Endothelial cell of umbilical vein (primary cell): ENCODE results near the gene DHFR. TPM values are rescaled to one million over a fixed set of nuclear protein-coding genes. Genes with fewer than 3 reads are reported as not detected.

Source experiments
- BruUV-seq: library from RNA; stranded (reverse); fragments of 400-500 nt; replicated peaks from 2 replicates; lab custom pipeline; 2021; lab: Mats Ljungman, UMichigan
- CTCF ChIA-PET: fragments of 300-600, 350-600 bp; sonication (Branson Sonifier 250); formaldehyde crosslinking; loops from one replicate; lab custom pipeline; 2021; ENCODE audit warnings: antibody characterized with exemption, inconsistent platforms; lab: Charles Lee
- POLR2A ChIA-PET: fragments of 300-600, 350-600 bp; sonication (Branson Sonifier 250); formaldehyde crosslinking; loops from one replicate; lab custom pipeline; 2021; ENCODE audit warnings: antibody characterized with exemption, inconsistent platforms; lab: Charles Lee
- DNase-seq: peaks from one replicate; pipeline ENCODE4 v3.0.0-alpha.2; 2011; ENCODE audit warnings: low read depth, low spot score
- FAIRE-seq: peaks from 2 replicates; lab custom pipeline; 2011; peaks lifted over from hg19 to GRCh38; lab: Jason Lieb, UNC
- H2AFZ ChIP-seq: 2 replicates; pipeline ENCODE4 v1.6.0; 2012; ENCODE audit warnings: low read depth, low read length, control low read depth, inconsistent platforms
- H3K27ac ChIP-seq: 2 replicates; pipeline ENCODE4 v1.5.1; 2011; ENCODE audit warnings: low read depth, mild to moderate bottlenecking, control low read depth, low read length, moderate library complexity; ENCODE audit not compliant: insufficient read depth
- H3K27me3 ChIP-seq, 2 experiments: 2 replicates each; pipeline versions ENCODE4 v1.6.0 to v1.6.1; 2011; ENCODE audit warnings: low read length in 2 of 2, mixed read lengths in 1 of 2; ENCODE audit not compliant: control insufficient read depth in 2 of 2, insufficient read depth in 2 of 2
- H3K36me3 ChIP-seq, 2 experiments: 2 replicates in 1 of 2; 3 replicates in 1 of 2; pipeline ENCODE4 v1.5.1; 2011; ENCODE audit warnings: low read length in 2 of 2, mild to moderate bottlenecking in 1 of 2, moderate library complexity in 1 of 2; ENCODE audit not compliant: control insufficient read depth in 2 of 2, insufficient read depth in 2 of 2; ENCODE audit errors: extremely low read depth in 1 of 2
- H3K4me1 ChIP-seq: 3 replicates; pipeline ENCODE4 v1.5.1; 2011; ENCODE audit warnings: mild to moderate bottlenecking, low read length; ENCODE audit not compliant: control insufficient read depth, insufficient read depth; ENCODE audit errors: extremely low read depth
- H3K4me2 ChIP-seq: 2 replicates; pipeline ENCODE4 v1.6.1; 2011; ENCODE audit warnings: low read length, control low read depth, mixed read lengths; ENCODE audit not compliant: insufficient read depth
- H3K4me3 ChIP-seq, 3 experiments: fragments of 200-600 bp in 1 of 3; sonication (generic), shearing (Covaris generic) in 1 of 3; replicated peaks in 1 of 3; 2 replicates each; pipeline ENCODE4 v1.5.1; 2011 to 2016; ENCODE audit warnings: control low read depth in 3 of 3, low read length in 3 of 3, mild to moderate bottlenecking in 2 of 3, inconsistent platforms in 1 of 3, low read depth in 1 of 3, moderate library complexity in 1 of 3; ENCODE audit not compliant: insufficient read depth in 1 of 3
- H3K79me2 ChIP-seq: 2 replicates; pipeline ENCODE4 v1.6.0; 2012; ENCODE audit warnings: low read length, inconsistent platforms; ENCODE audit not compliant: control insufficient read depth, insufficient read depth
- H3K9ac ChIP-seq: replicated peaks from 2 replicates; pipeline ENCODE3; 2011; ENCODE audit warnings: low read length, control low read depth; ENCODE audit not compliant: insufficient read depth; ENCODE audit errors: extremely low read depth
- H3K9me1 ChIP-seq: replicated peaks from 3 replicates; pipeline ENCODE4 v1.6.0; 2011; ENCODE audit warnings: mild to moderate bottlenecking, low read length; ENCODE audit not compliant: control insufficient read depth, insufficient read depth; ENCODE audit errors: extremely low read depth
- H3K9me3 ChIP-seq: replicated peaks from 2 replicates; pipeline ENCODE4 v1.5.1; 2012; ENCODE audit warnings: low read length, inconsistent platforms; ENCODE audit not compliant: control insufficient read depth, insufficient read depth
- H4K20me1 ChIP-seq: replicated peaks from 2 replicates; pipeline ENCODE3; 2011; ENCODE audit warnings: mild to moderate bottlenecking, low read length; ENCODE audit not compliant: control insufficient read depth, insufficient read depth; ENCODE audit errors: extremely low read depth
- FOS ChIP-seq: IDR thresholded peaks from 2 replicates; pipeline ENCODE4 v1.6.1; 2011; ENCODE audit warnings: mild to moderate bottlenecking, low read length, moderate library complexity, borderline replicate concordance; ENCODE audit not compliant: insufficient read depth
- GATA2 ChIP-seq: IDR thresholded peaks from 2 replicates; pipeline ENCODE4 v1.7.0; 2011; ENCODE audit warnings: low read depth, mild to moderate bottlenecking, moderate library complexity, mixed read lengths, low read length; ENCODE audit not compliant: insufficient read length, insufficient read depth
- MAX ChIP-seq: IDR thresholded peaks from 2 replicates; pipeline ENCODE4 v1.6.1; 2011; ENCODE audit not compliant: insufficient read depth, insufficient read length
- MYC ChIP-seq: IDR thresholded peaks from one replicate; pipeline ENCODE4 v1.6.1; 2011; ENCODE audit warnings: mild to moderate bottlenecking, low read depth, low read length
- POLR2A ChIP-seq: IDR thresholded peaks from 2 replicates; pipeline ENCODE4 v1.6.1; 2012; ENCODE audit warnings: low read depth, mild to moderate bottlenecking, control low read depth, low read length
- POLR2AphosphoS5 ChIP-seq: IDR thresholded peaks from 2 replicates; pipeline ENCODE4 v1.6.1; 2012; ENCODE audit warnings: low read depth, mild to moderate bottlenecking, control low read depth, low read length, moderate library complexity; ENCODE audit not compliant: insufficient read depth
- dilution Hi-C: fragments of 300-500 bp; cut with MboI; formaldehyde crosslinking; loops from one replicate; pipeline ENCODE4 v1.15.0; 2019; ENCODE audit warnings: low sequenced_read_pairs; ENCODE audit not compliant: extremely low pct_ligation_motif_present
- intact Hi-C: fragments of 100-400 bp; cut with micrococcal nuclease; formaldehyde crosslinking; loops from one replicate; pipeline ENCODE4 v1.10.0; 2022
- polyA plus RNA-seq, 4 experiments: library from polyadenylated mRNA; depleted of rRNA in 3 of 4; stranded (reverse) in 3 of 4; unstranded in 1 of 4; fragments of >200 nt; gene quantifications; 2 replicates each; pipeline versions ENCODE4 v1.2.1 to v1.2.3, GENCODE V29; 2011 to 2012; ENCODE audit warnings: missing spikeins in 1 of 4
- total RNA-seq: library from RNA; stranded (reverse); gene quantifications from 2 replicates; pipeline ENCODE4 v1.2.3, GENCODE V29; 2021

The DHFR gene
- total and polyA plus RNA-seq, 2 donors (not counting 3 experiments of a cell fraction or from before 2014, with no cell fraction given): 17.6 to 35.8 TPM

GRCh38 chr5:80590766-80591165 is 64.0 kb downstream of the DHFR start:
- POLR2A ChIA-PET: no interaction called here

GRCh38 chr5:80588858-80589540 is 65.8 kb downstream of the DHFR start:
- Histone ChIP-seq H2AFZ (no peak overlapping the region), H3K9me3 (no peaks in the 10 kb centered on the region), H3K4me1 (no peaks in the 10 kb centered on the region), H3K36me3 (no peaks in the 10 kb centered on the region), H3K27ac (no peak overlapping the region), H3K27me3 (peaks cover 2 to 4% of the 10 kb centered on the region in 2 experiments), H3K4me3 (no peak overlapping the region), H3K9me1 (no peaks in the 10 kb centered on the region), H3K9ac (no peak overlapping the region), H3K4me2 (no peak overlapping the region), H3K79me2 (no peaks in the 10 kb centered on the region), H4K20me1 (no peaks in the 10 kb centered on the region)
- POLR2A ChIA-PET: no interaction called here
- no peak for DNase-seq
- TF ChIP-seq GATA2 (no peak), POLR2AphosphoS5 (no peak), POLR2A (no peak), MYC (no peak), MAX (no peak)
- no peak for FAIRE-seq
- dilution Hi-C loops: no loop called here
- CTCF ChIA-PET: no interaction called here
- intact Hi-C loops: no loop called here
- no TSS peak for BruUV-seq

More at GRCh38 chr5:80590766-80591165, 64.0 kb downstream of the DHFR start:
- no peak for DNase-seq
- H3K36me3 ChIP-seq: no peaks in the 10 kb centered on the region
- CTCF ChIA-PET: no interaction called here
- BruUV-seq: no TSS peak
- no peaks in the 10 kb centered on the region for H3K4me1 ChIP-seq
- TF ChIP-seq MAX (no peak), POLR2A (no peak), FOS (no peak)
- H3K9ac ChIP-seq: no peak overlapping the region
- H3K79me2 ChIP-seq: no peaks in the 10 kb centered on the region
- no peaks in the 10 kb centered on the region for H3K9me1 ChIP-seq
- FAIRE-seq: no peak
- H2AFZ ChIP-seq: no peak overlapping the region
- no peak overlapping the region for H3K4me2 ChIP-seq
- no peak overlapping the region for H3K27ac ChIP-seq
- no peaks in the 10 kb centered on the region for H4K20me1 ChIP-seq
- intact Hi-C loops: no loop called here
- peaks cover 2 to 4% of the 10 kb centered on the region in 2 experiments for H3K27me3 ChIP-seq
- dilution Hi-C loops: no loop called here
- H3K9me3 ChIP-seq: no peaks in the 10 kb centered on the region
- no peak overlapping the region for H3K4me3 ChIP-seq
